ENCODE results near the gene EFCAB5. TPM values are rescaled to one million over a fixed set of nuclear protein-coding genes. Genes with fewer than 3 reads are reported as not detected.
A peak's percentile ranks its signal among the peaks of the same experiment; 100 is the strongest.

EFCAB5 gene
- total RNA-seq, 1 experiment from 2014 or later: 0.07 TPM

DNA sequence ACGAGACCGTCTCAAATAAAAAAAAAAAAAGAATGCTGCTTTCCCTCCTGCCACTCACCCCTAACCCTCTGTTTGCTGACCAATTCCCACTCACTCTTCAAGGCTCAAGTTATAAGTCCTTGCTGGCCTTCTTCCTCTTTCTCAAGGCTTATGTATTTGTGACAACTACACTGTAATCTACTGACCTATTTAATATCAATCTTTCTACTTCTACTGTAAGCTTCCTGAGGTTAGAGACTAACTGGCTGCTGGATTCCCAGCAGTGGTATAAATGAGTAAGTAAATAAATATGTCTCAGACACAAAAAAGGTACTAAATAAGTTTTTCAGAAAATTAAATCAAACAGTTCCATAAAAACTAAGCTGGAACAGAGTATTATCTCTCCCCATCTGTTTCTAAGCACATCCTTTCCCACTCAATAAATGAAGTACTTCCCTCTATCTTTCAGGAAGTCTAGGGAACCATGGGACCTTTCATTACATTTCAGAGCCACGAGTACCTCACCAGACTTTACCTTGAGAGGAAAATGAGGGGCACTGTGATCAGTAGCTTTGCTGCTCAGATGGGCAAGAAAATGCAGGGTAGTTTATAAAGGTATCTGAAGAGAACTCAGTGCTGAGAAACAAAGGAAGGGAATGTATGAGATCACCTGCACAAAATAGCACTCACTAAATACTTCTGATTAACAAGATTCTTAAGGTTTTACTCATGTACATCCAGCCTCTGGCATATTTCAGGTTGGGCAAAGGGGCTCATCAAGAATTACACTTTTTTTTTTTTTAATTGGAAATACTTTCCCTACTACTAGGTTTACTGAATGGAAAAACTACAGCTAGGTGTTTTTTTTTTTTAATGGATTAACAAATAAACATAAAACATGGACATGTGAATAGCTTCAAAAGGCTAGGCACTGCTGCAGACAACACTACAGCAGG lies 22.2 kb upstream of the EFCAB5 start:
- H3K36me3 ChIP-seq (ENCODE audit: low read depth, low read length): no peaks in the 10 kb centered on the region
- H3K4me3 ChIP-seq (ENCODE audit: low read length): no peak overlapping the region
- peaks cover 18% of the 10 kb centered on the region for H3K79me2 ChIP-seq (ENCODE audit: low read length)
- no peaks in the 10 kb centered on the region for H3F3A ChIP-seq (ENCODE audit: low read length, unreplicated experiment)
- H3K9me2 ChIP-seq (replicated peaks; ENCODE audit: low read length): no peaks in the 10 kb centered on the region
- peak; percentile 64 for ATAC-seq
- H3K27me3 ChIP-seq (ENCODE audit: low read length): no peaks in the 10 kb centered on the region
- BruUV-seq (replicated peaks): no TSS peak
- H3K4me2 ChIP-seq (ENCODE audit: low read length): peak overlapping the region; percentile 36; the same call in 1 of the 2 replicates
- H4K20me1 ChIP-seq (ENCODE audit: low read length): no peaks in the 10 kb centered on the region
- H3K4me1 ChIP-seq (ENCODE audit: insufficient read depth, low read length): peaks cover 10% of the 10 kb centered on the region
- ChIA-PET POLR2A (ENCODE audit: unreplicated experiment) (interaction anchor here (0.6 to 0.7 kb wide), 2 partner anchors 12 kb away, joined by 5 to 38 read pairs; no protein-coding TSS in a partner anchor), CTCF (no interaction called here)
- TF ChIP-seq, protein P1, sequence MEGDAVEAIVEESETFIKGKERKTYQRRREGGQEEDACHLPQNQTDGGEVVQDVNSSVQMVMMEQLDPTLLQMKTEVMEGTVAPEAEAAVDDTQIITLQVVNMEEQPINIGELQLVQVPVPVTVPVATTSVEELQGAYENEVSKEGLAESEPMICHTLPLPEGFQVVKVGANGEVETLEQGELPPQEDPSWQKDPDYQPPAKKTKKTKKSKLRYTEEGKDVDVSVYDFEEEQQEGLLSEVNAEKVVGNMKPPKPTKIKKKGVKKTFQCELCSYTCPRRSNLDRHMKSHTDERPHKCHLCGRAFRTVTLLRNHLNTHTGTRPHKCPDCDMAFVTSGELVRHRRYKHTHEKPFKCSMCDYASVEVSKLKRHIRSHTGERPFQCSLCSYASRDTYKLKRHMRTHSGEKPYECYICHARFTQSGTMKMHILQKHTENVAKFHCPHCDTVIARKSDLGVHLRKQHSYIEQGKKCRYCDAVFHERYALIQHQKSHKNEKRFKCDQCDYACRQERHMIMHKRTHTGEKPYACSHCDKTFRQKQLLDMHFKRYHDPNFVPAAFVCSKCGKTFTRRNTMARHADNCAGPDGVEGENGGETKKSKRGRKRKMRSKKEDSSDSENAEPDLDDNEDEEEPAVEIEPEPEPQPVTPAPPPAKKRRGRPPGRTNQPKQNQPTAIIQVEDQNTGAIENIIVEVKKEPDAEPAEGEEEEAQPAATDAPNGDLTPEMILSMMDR (conservative IDR thresholded peaks at IDR 0.05; ENCODE audit: low read depth, low read length): no peak
- TF ChIP-seq EZH2 (IDR thresholded peaks at IDR 0.05; ENCODE audit: low read length, unreplicated experiment) (no peak), EZH2phosphoT487 (IDR thresholded peaks at IDR 0.05; ENCODE audit: borderline replicate concordance, low read length) (no peak)
- H3K9me3 ChIP-seq (ENCODE audit: low read length): no peaks in the 10 kb centered on the region
- H2AFZ ChIP-seq (ENCODE audit: low read length): no peak overlapping the region
- H3K9ac ChIP-seq (ENCODE audit: low read length): no peak overlapping the region
- DNase-seq: peak; percentile 35
- H3K27ac ChIP-seq (ENCODE audit: low read length): no peak overlapping the region
- intact Hi-C loops (cut with micrococcal nuclease): no loop called here

- no peak overlapping the region for H2AFZ ChIP-seq (ENCODE audit: low read length)
- no peaks in the 10 kb centered on the region for H3K36me3 ChIP-seq (ENCODE audit: low read depth, low read length)
- peaks cover 12% of the 10 kb centered on the region; the same call in 1 of the 2 replicates for H3K4me1 ChIP-seq (ENCODE audit: insufficient read depth, low read length)
- no peaks in the 10 kb centered on the region for H4K20me1 ChIP-seq (ENCODE audit: low read length)
- no peak overlapping the region for H3K4me2 ChIP-seq (ENCODE audit: low read length)
- H3K9me2 ChIP-seq (replicated peaks; ENCODE audit: low read length): no peaks in the 10 kb centered on the region
- no peak overlapping the region for H3K9ac ChIP-seq (ENCODE audit: low read length)
- BruUV-seq (replicated peaks): no TSS peak
- ATAC-seq (no peak), DNase-seq (no peak)
- no peaks in the 10 kb centered on the region for H3K27me3 ChIP-seq (ENCODE audit: low read length)
- no peaks in the 10 kb centered on the region for H3F3A ChIP-seq (ENCODE audit: low read length, unreplicated experiment)
- TF ChIP-seq EZH2 (IDR thresholded peaks at IDR 0.05; ENCODE audit: low read length, unreplicated experiment): no peak
- TF ChIP-seq, protein P1 (conservative IDR thresholded peaks at IDR 0.05; ENCODE audit: low read depth, low read length): no peak
- TF ChIP-seq EZH2phosphoT487 (IDR thresholded peaks at IDR 0.05; ENCODE audit: borderline replicate concordance, low read length): no peak
- intact Hi-C loops (cut with micrococcal nuclease): no loop called here
- H3K27ac ChIP-seq (ENCODE audit: low read length): no peak overlapping the region
- no peaks in the 10 kb centered on the region for H3K9me3 ChIP-seq (ENCODE audit: low read length)
- POLR2A ChIA-PET (ENCODE audit: unreplicated experiment): interaction anchor here (0.6 kb wide), 1 partner anchor 1358 kb away, joined by 4 read pairs; no protein-coding TSS in a partner anchor
- H3K79me2 ChIP-seq (ENCODE audit: low read length): peaks cover 71% of the 10 kb centered on the region
- CTCF ChIA-PET: no interaction called here
- no peak overlapping the region for H3K4me3 ChIP-seq (ENCODE audit: low read length)
Measured at GRCh38 chr17:29924786-29925185, 16.6 kb upstream of the EFCAB5 start.

- Histone ChIP-seq H3K27ac (ENCODE audit: low read length) (no peak overlapping the region), H4K20me1 (ENCODE audit: low read length) (no peaks in the 10 kb centered on the region), H3K9me3 (ENCODE audit: low read length) (no peaks in the 10 kb centered on the region), H3K79me2 (ENCODE audit: low read length) (peaks cover 60% of the 10 kb centered on the region), H3K9ac (ENCODE audit: low read length) (no peak overlapping the region), H3K4me2 (ENCODE audit: low read length) (peak overlapping the region; percentile 87), H2AFZ (ENCODE audit: low read length) (no peak overlapping the region), H3K36me3 (ENCODE audit: low read depth, low read length) (no peaks in the 10 kb centered on the region), H3F3A (ENCODE audit: low read length, unreplicated experiment) (no peaks in the 10 kb centered on the region), H3K9me2 (replicated peaks; ENCODE audit: low read length) (no peaks in the 10 kb centered on the region), H3K4me3 (ENCODE audit: low read length) (peak overlapping the region; percentile 85; the same call in 1 of the 2 replicates), H3K4me1 (ENCODE audit: insufficient read depth, low read length) (peaks cover 23% of the 10 kb centered on the region), H3K27me3 (ENCODE audit: low read length) (no peaks in the 10 kb centered on the region)
- intact Hi-C loops (cut with micrococcal nuclease): no loop called here
- ChIA-PET POLR2A (ENCODE audit: unreplicated experiment) (no interaction called here), CTCF (no interaction called here)
- DNase-seq: no peak
- no TSS peak for BruUV-seq (replicated peaks)
- no peak for ATAC-seq
- TF ChIP-seq EZH2phosphoT487 (IDR thresholded peaks at IDR 0.05; ENCODE audit: borderline replicate concordance, low read length) (no peak), EZH2 (IDR thresholded peaks at IDR 0.05; ENCODE audit: low read length, unreplicated experiment) (no peak)
- TF ChIP-seq, protein P1 (conservative IDR thresholded peaks at IDR 0.05; ENCODE audit: low read depth, low read length): no peak
Measured at GRCh38 chr17:29927546-29927945, 13.9 kb upstream of the EFCAB5 start.
